DND-41 (cell line): Measurements from ENCODE around the gene CHN1.

Experiments
- ATAC-seq: fragments of 200-7000 bp; cut with Tn5 transposase; 3 replicates; pipeline ENCODE4 v1.9.1; 2021; ENCODE audit warnings: low read depth; ENCODE audit not compliant: insufficient read depth
- DNase-seq: peaks from one replicate; pipeline ENCODE4 v3.0.0-alpha.2; 2020
- H2AFZ ChIP-seq: 2 replicates; pipeline ENCODE4 v1.6.0; 2012; ENCODE audit warnings: low read depth, low read length
- H3K27ac ChIP-seq: 2 replicates; pipeline ENCODE4 v1.5.1; 2012; ENCODE audit warnings: low read length, inconsistent platforms
- H3K27me3 ChIP-seq: fragments of 200-600 bp; sonication (generic); 2 replicates; pipeline ENCODE4 v1.6.0; 2012; ENCODE audit warnings: low read length, mild to moderate bottlenecking, inconsistent platforms; ENCODE audit not compliant: insufficient read depth, poor library complexity
- H3K36me3 ChIP-seq: 2 replicates; pipeline ENCODE4 v1.5.1; 2012; ENCODE audit warnings: low read length, inconsistent platforms; ENCODE audit not compliant: insufficient read depth
- H3K4me1 ChIP-seq: 2 replicates; pipeline ENCODE4 v1.5.1; 2012; ENCODE audit warnings: mild to moderate bottlenecking, low read length; ENCODE audit not compliant: insufficient read depth
- H3K4me2 ChIP-seq: 2 replicates; pipeline ENCODE4 v1.6.0; 2012; ENCODE audit warnings: mild to moderate bottlenecking, moderate library complexity, low read length, inconsistent platforms; ENCODE audit not compliant: insufficient read depth
- H3K4me3 ChIP-seq, 2 experiments: fragments of 200-600 bp in 1 of 2; shearing (Covaris generic) in 1 of 2; 2 replicates each; pipeline ENCODE4 v1.5.1; 2012 to 2016; ENCODE audit warnings: inconsistent platforms in 2 of 2, low read length in 2 of 2, mild to moderate bottlenecking in 2 of 2, low read depth in 1 of 2, moderate library complexity in 1 of 2
- H3K79me2 ChIP-seq: 2 replicates; pipeline ENCODE4 v1.6.0; 2012; ENCODE audit warnings: low read length, inconsistent platforms; ENCODE audit not compliant: insufficient read depth
- H3K9ac ChIP-seq: 2 replicates; pipeline ENCODE4 v1.6.0; 2012; ENCODE audit warnings: low read depth, mild to moderate bottlenecking, inconsistent platforms, low read length, moderate library complexity
- H3K9me3 ChIP-seq: 2 replicates; pipeline ENCODE4 v1.5.1; 2012; ENCODE audit warnings: low read length, moderate library complexity, mild to moderate bottlenecking, inconsistent platforms; ENCODE audit not compliant: insufficient read depth, severe bottlenecking
- H4K20me1 ChIP-seq: 2 replicates; pipeline ENCODE4 v1.6.0; 2012; ENCODE audit warnings: low read length; ENCODE audit not compliant: insufficient read depth
- CTCF ChIP-seq: IDR thresholded peaks from 2 replicates; pipeline ENCODE4 v1.5.1; 2012; ENCODE audit warnings: borderline replicate concordance, low read length, moderate library complexity, mild to moderate bottlenecking; ENCODE audit not compliant: poor library complexity, severe bottlenecking; ENCODE audit errors: extremely low read depth
- EZH2 ChIP-seq: IDR thresholded peaks from 3 replicates; pipeline ENCODE4 v1.6.1; 2012; ENCODE audit warnings: borderline replicate concordance, low read depth, mild to moderate bottlenecking, moderate library complexity, low read length, inconsistent platforms; ENCODE audit not compliant: severe bottlenecking

Gene CHN1

DNA sequence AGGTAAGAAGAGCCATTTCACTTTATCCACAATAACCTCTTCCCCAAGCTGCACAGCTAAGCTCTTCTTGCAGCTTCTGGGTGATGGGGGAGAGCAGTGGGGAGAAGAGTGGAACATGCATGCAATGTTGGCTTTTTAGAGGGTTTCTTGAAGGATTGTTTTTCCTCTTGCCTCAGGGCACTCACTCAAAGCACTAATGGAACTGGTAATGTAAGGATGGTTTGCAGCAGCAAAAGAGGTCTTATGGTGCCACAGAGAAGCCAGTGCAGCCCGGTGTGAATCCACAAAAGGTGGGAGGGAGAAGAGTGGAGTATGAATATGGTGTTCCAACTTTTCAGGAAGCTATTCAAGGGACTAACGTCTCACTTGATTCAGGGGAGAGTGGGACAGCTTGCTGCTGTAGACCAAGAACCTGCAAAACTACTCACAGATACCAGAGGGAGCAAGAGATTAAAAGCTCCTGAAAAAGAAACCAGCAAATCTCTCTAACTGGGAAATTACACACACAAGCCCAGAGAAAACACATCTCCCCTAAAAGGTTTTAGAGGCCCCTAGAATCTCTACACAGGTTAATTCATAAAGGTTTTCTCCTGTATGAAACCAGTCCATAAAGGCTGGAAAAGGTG is 116.4 kb downstream of the CHN1 start:
- no peak overlapping the region for H2AFZ ChIP-seq
- DNase-seq (no peak), ATAC-seq (no peak)
- no peak for TF ChIP-seq CTCF
- TF ChIP-seq EZH2, result no peak
- H3K79me2 ChIP-seq, result no peaks in the 10 kb centered on the region
- H4K20me1 ChIP-seq, result no peaks in the 10 kb centered on the region
- H3K27me3 ChIP-seq, result no peaks in the 10 kb centered on the region
- H3K27ac ChIP-seq, result no peak overlapping the region
- H3K36me3 ChIP-seq, result no peaks in the 10 kb centered on the region
- H3K9me3 ChIP-seq, result no peaks in the 10 kb centered on the region
- H3K4me1 ChIP-seq, result no peaks in the 10 kb centered on the region
- H3K9ac ChIP-seq, result no peak overlapping the region
- H3K4me3 ChIP-seq, result no peak overlapping the region
- no peak overlapping the region for H3K4me2 ChIP-seq

GRCh38 chr2:174888146-174888545 is 117.0 kb downstream of the CHN1 start:
- Histone ChIP-seq H3K4me2 (no peak overlapping the region), H3K36me3 (no peaks in the 10 kb centered on the region), H3K27me3 (no peaks in the 10 kb centered on the region), H4K20me1 (no peaks in the 10 kb centered on the region), H3K9ac (no peak overlapping the region), H3K4me3 (no peak overlapping the region), H3K9me3 (no peaks in the 10 kb centered on the region), H3K4me1 (no peaks in the 10 kb centered on the region), H3K79me2 (no peaks in the 10 kb centered on the region), H2AFZ (no peak overlapping the region), H3K27ac (no peak overlapping the region)
- no peak for TF ChIP-seq CTCF
- TF ChIP-seq EZH2, result no peak
- DNase-seq (no peak), ATAC-seq (no peak)

DNA sequence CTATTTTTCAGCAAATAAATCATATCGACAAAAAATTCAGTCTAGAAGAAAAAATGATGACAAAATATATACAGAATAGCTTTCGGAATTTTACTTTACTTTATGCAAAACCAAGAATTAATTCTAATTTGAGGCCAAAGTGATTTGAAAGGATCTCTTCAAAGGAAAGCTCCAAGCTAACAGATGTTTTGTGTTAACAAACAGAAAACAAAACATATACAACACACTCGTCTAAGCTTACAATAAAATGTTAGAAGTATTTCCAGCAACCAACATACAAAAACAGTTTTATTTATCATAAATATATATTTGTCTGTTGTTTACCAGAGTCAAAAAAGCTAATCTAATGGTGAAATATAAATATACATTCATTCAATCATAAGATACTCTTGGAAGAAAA is 122.8 kb downstream of the CHN1 start:
- Histone ChIP-seq H2AFZ (no peak overlapping the region), H3K79me2 (no peaks in the 10 kb centered on the region), H3K27me3 (no peaks in the 10 kb centered on the region), H3K27ac (no peak overlapping the region), H3K36me3 (no peaks in the 10 kb centered on the region), H3K9me3 (no peaks in the 10 kb centered on the region), H3K4me1 (no peaks in the 10 kb centered on the region), H3K4me3 (no peak overlapping the region), H4K20me1 (no peaks in the 10 kb centered on the region), H3K4me2 (no peak overlapping the region), H3K9ac (no peak overlapping the region)
- TF ChIP-seq EZH2 (no peak), CTCF (no peak)
- DNase-seq (no peak), ATAC-seq (no peak)

DNA sequence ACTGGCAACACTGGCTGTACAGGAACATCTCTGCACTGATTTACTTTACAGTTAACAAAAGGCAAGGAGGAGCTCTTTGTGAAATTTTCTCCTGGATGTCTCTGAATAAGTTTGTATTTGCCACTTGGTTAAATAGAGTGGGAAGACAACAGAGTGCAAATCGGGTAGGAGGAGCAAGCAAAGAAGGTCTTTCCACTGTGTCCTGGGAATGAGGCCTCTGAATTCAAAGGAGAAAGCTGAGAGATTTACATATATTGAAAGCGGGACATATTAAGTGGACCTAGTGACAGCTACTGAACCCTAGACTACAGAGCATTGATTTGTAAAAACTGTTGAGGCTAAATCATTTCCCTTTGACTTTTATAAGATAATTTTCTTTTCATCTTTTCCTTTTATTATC is 123.5 kb downstream of the CHN1 start:
- H3K27me3 ChIP-seq, result no peaks in the 10 kb centered on the region
- no peak overlapping the region for H3K27ac ChIP-seq
- DNase-seq, result no peak
- H2AFZ ChIP-seq, result no peak overlapping the region
- no peak for TF ChIP-seq EZH2
- TF ChIP-seq CTCF, result no peak
- H3K4me1 ChIP-seq, result no peaks in the 10 kb centered on the region
- no peaks in the 10 kb centered on the region for H3K79me2 ChIP-seq
- H3K4me2 ChIP-seq, result no peak overlapping the region
- no peak overlapping the region for H3K9ac ChIP-seq
- no peak overlapping the region for H3K4me3 ChIP-seq
- no peaks in the 10 kb centered on the region for H3K9me3 ChIP-seq
- no peak for ATAC-seq
- no peaks in the 10 kb centered on the region for H3K36me3 ChIP-seq
- no peaks in the 10 kb centered on the region for H4K20me1 ChIP-seq
